ENCODE results near the gene KDM2A. TPM values are rescaled to one million over a fixed set of nuclear protein-coding genes. Genes with fewer than 3 reads are reported as not detected.

KDM2A gene
- total RNA-seq, 1 donor from 2014 or later, result 62.9 TPM

- DNase-seq (ENCODE audit: extremely low spot score, unreplicated experiment), result no peak
- Mint-ChIP-seq H3K9me3 (ENCODE audit: unreplicated experiment) (no peaks in the 10 kb centered on the region), H3K4me1 (ENCODE audit: unreplicated experiment) (peaks cover 30% of the 10 kb centered on the region), H3K4me3 (ENCODE audit: unreplicated experiment) (peak overlapping the region; percentile 76), H3K36me3 (ENCODE audit: unreplicated experiment) (peaks cover 3% of the 10 kb centered on the region), H3K27me3 (ENCODE audit: unreplicated experiment) (no peaks in the 10 kb centered on the region), H3K27ac (ENCODE audit: unreplicated experiment) (peak overlapping the region; percentile 93)
- TF ChIP-seq CTCF (IDR thresholded peaks at IDR 0.05), result no peak
These were observed 168.5 kb downstream of the KDM2A start for GRCh38 chr11:67287355-67288197.

- no peak for TF ChIP-seq CTCF (IDR thresholded peaks at IDR 0.05)
- H3K4me1 Mint-ChIP-seq (ENCODE audit: unreplicated experiment), result peaks cover 35% of the 10 kb centered on the region
- peak overlapping the region; percentile 93 for H3K27ac Mint-ChIP-seq (ENCODE audit: unreplicated experiment)
These were observed 169.1 kb downstream of the KDM2A start for GRCh38 chr11:67288198-67288451.

GRCh38 chr11:67288452-67289225 lies 169.6 kb downstream of the KDM2A start:
- Mint-ChIP-seq H3K36me3 (ENCODE audit: unreplicated experiment) (peaks cover 5% of the 10 kb centered on the region), H3K9me3 (ENCODE audit: unreplicated experiment) (no peaks in the 10 kb centered on the region), H3K27me3 (ENCODE audit: unreplicated experiment) (no peaks in the 10 kb centered on the region), H3K4me3 (ENCODE audit: unreplicated experiment) (peak overlapping the region; percentile 76), H3K4me1 (ENCODE audit: unreplicated experiment) (peaks cover 36% of the 10 kb centered on the region), H3K27ac (ENCODE audit: unreplicated experiment) (peak overlapping the region; percentile 93)
- DNase-seq (ENCODE audit: extremely low spot score, unreplicated experiment), result peak; percentile 96
- peak; percentile 58 for TF ChIP-seq CTCF (IDR thresholded peaks at IDR 0.05)

More at GRCh38 chr11:67288198-67288451, 169.1 kb downstream of the KDM2A start:
- no peak for DNase-seq (ENCODE audit: extremely low spot score, unreplicated experiment)
- peaks cover 5% of the 10 kb centered on the region for H3K36me3 Mint-ChIP-seq (ENCODE audit: unreplicated experiment)
- H3K4me3 Mint-ChIP-seq (ENCODE audit: unreplicated experiment), result peak overlapping the region; percentile 76
- no peaks in the 10 kb centered on the region for H3K9me3 Mint-ChIP-seq (ENCODE audit: unreplicated experiment)
- H3K27me3 Mint-ChIP-seq (ENCODE audit: unreplicated experiment), result no peaks in the 10 kb centered on the region

- no peaks in the 10 kb centered on the region for H3K9me3 Mint-ChIP-seq (ENCODE audit: unreplicated experiment)
- no peak for TF ChIP-seq CTCF (IDR thresholded peaks at IDR 0.05)
- peak within 1 kb of the TSS; percentile 92 for H3K4me3 Mint-ChIP-seq (ENCODE audit: unreplicated experiment)
- no peak for DNase-seq (ENCODE audit: extremely low spot score, unreplicated experiment)
- peaks cover 36% of the 10 kb centered on the region for H3K4me1 Mint-ChIP-seq (ENCODE audit: unreplicated experiment)
- H3K27me3 Mint-ChIP-seq (ENCODE audit: unreplicated experiment), result no peaks in the 10 kb centered on the region
- H3K36me3 Mint-ChIP-seq (ENCODE audit: unreplicated experiment), result peaks cover 9% of the 10 kb centered on the region
- peak within 1 kb of the TSS; percentile 93 for H3K27ac Mint-ChIP-seq (ENCODE audit: unreplicated experiment)
These were observed 170.2 kb downstream of the KDM2A start, which contains the start of gene ANKRD13D for GRCh38 chr11:67289226-67289650. ANKRD13D (plus strand) TSS chr11:67289303; CDS start chr11:67289461, 158 bp downstream.
